Lower leg skin (tissue), 3 donors: Measurements from ENCODE around the gene BANF2.

ENCODE experiments used
- CTCF ChIP-seq, 3 donors: fragments of 450-650 bp; IDR thresholded peaks; one replicate each; pipeline ENCODE4 v1.5.1; 2016; ENCODE audit warnings: antibody characterized with exemption in 3 of 3, mild to moderate bottlenecking in 3 of 3, moderate library complexity in 2 of 3
- POLR2A ChIP-seq, 2 donors: fragments of 450-650 bp; IDR thresholded peaks; one replicate each; pipeline ENCODE4 v1.6.1; 2016 to 2017; ENCODE audit warnings: antibody characterized with exemption in 2 of 2, mild to moderate bottlenecking in 1 of 2, moderate library complexity in 1 of 2

DNA sequence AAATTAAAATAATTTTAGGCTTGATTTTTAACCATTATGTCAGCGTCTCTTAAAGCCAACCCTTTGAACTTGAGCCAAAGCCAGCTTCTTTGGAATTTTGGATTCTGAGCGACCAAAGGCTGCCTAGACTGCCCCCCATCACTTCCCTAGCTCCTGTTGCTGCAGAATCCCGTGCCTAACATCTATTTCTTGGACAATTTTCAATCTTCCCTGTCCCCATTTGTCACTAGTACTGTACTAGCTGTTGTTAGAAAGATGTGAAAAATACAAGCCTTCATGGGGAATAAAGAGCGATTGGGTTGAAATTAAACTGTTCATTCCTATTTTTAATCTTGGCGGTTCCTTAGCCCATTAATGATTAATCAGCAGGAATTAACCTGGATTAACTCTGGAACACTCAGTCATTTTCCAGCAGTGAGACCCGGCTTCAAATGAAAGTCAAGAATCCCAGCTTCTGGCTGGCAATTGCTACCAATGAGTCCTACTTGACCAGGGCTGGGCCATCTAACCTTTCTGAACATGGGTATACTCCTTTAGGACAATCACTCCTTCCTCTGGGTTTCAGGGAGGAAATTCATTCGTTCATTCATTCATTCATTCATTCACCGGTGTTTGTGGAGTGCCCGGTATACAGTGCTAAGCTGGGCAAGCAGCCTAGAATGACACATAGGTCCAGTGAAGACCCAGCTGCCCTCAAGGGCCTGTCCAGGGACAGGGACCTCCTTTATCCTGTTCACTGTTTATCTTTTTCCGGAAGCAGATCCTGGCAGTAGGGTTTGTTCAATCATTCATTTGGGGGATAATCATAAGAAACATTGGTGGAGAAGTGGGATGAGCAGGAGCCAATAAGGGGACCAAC, 16.3 kb upstream of the BANF2 start:
- TF ChIP-seq CTCF (IDR thresholded peaks at IDR 0.05) (no peak), POLR2A (IDR thresholded peaks at IDR 0.05) (no peak)
